Measurements from ENCODE around the gene LILRA1. TPM values are rescaled to one million over a fixed set of nuclear protein-coding genes. Genes with fewer than 3 reads are reported as not detected.

Gene LILRA1
- total RNA-seq, 2 experiments from 2014 or later: not detected

- POLR2A ChIA-PET: no interaction called here
- CTCF ChIA-PET (ENCODE audit: unreplicated experiment): no interaction called here
- no peak for DNase-seq (ENCODE audit: low spot score)
These were observed 42.1 kb upstream of the LILRA1 start for GRCh38 chr19:54551293-54551692.

GRCh38 chr19:54551950-54552912 lies 41.2 kb upstream of the LILRA1 start:
- H3K4me1 ChIP-seq (ENCODE audit: insufficient read depth, low read length, poor library complexity, severe bottlenecking): peaks cover 2% of the 10 kb centered on the region
- no peak for DNase-seq (ENCODE audit: low spot score)
- POLR2A ChIA-PET: no interaction called here
- H2AFZ ChIP-seq (ENCODE audit: low read length): no peak overlapping the region
- H3K79me2 ChIP-seq (ENCODE audit: insufficient read depth, low read depth, low read length): no peaks in the 10 kb centered on the region
- H4K20me1 ChIP-seq (ENCODE audit: insufficient read depth, low read length): no peaks in the 10 kb centered on the region
- no peak overlapping the region for H3K27ac ChIP-seq (ENCODE audit: low read depth, low read length, poor library complexity, severe bottlenecking)
- H3K4me3 ChIP-seq (ENCODE audit: low read depth, low read length, poor library complexity, severe bottlenecking): no peak overlapping the region
- CTCF ChIA-PET (ENCODE audit: unreplicated experiment): no interaction called here
- no peaks in the 10 kb centered on the region for H3K36me3 ChIP-seq (ENCODE audit: insufficient read depth, low read length)
- H3K4me2 ChIP-seq (ENCODE audit: low read length): no peak overlapping the region
- no peak for TF ChIP-seq CTCF (conservative IDR thresholded peaks at IDR 0.05; ENCODE audit: low read length)
- no peak for TF ChIP-seq EZH2phosphoT487 (IDR thresholded peaks at IDR 0.05; ENCODE audit: borderline replicate concordance, low read depth, low read length)
- H3K9me2 ChIP-seq (ENCODE audit: insufficient read depth, low read length): no peaks in the 10 kb centered on the region
- no peaks in the 10 kb centered on the region for H3K9me3 ChIP-seq (ENCODE audit: low read length)
- BruUV-seq (replicated peaks): no TSS peak
- intact Hi-C loops (cut with micrococcal nuclease; ENCODE audit: unreplicated experiment): no loop called here

More at GRCh38 chr19:54551293-54551692, 42.1 kb upstream of the LILRA1 start:
- H3K4me2 ChIP-seq (ENCODE audit: low read length): no peak overlapping the region
- no peaks in the 10 kb centered on the region for H4K20me1 ChIP-seq (ENCODE audit: insufficient read depth, low read length)
- no peak overlapping the region for H3K4me3 ChIP-seq (ENCODE audit: low read depth, low read length, poor library complexity, severe bottlenecking)
- TF ChIP-seq CTCF (conservative IDR thresholded peaks at IDR 0.05; ENCODE audit: low read length) (no peak), EZH2phosphoT487 (IDR thresholded peaks at IDR 0.05; ENCODE audit: borderline replicate concordance, low read depth, low read length) (no peak)
- no peak overlapping the region for H3K27ac ChIP-seq (ENCODE audit: low read depth, low read length, poor library complexity, severe bottlenecking)
- no peaks in the 10 kb centered on the region for H3K79me2 ChIP-seq (ENCODE audit: insufficient read depth, low read depth, low read length)
- H3K9me2 ChIP-seq (ENCODE audit: insufficient read depth, low read length): no peaks in the 10 kb centered on the region
- peaks cover 2% of the 10 kb centered on the region for H3K4me1 ChIP-seq (ENCODE audit: insufficient read depth, low read length, poor library complexity, severe bottlenecking)
- H3K9me3 ChIP-seq (ENCODE audit: low read length): no peaks in the 10 kb centered on the region
- intact Hi-C loops (cut with micrococcal nuclease; ENCODE audit: unreplicated experiment): no loop called here
- no TSS peak for BruUV-seq (replicated peaks)
- H3K36me3 ChIP-seq (ENCODE audit: insufficient read depth, low read length): no peaks in the 10 kb centered on the region
- H2AFZ ChIP-seq (ENCODE audit: low read length): no peak overlapping the region

- CTCF ChIA-PET (ENCODE audit: unreplicated experiment): no interaction called here
- intact Hi-C loops (cut with micrococcal nuclease; ENCODE audit: unreplicated experiment): no loop called here
These were observed 40.5 kb upstream of the LILRA1 start for GRCh38 chr19:54552913-54553310.

More at GRCh38 chr19:54552913-54553310, 40.5 kb upstream of the LILRA1 start:
- Histone ChIP-seq H3K36me3 (ENCODE audit: insufficient read depth, low read length) (no peaks in the 10 kb centered on the region), H2AFZ (ENCODE audit: low read length) (no peak overlapping the region), H3K9me2 (ENCODE audit: insufficient read depth, low read length) (no peaks in the 10 kb centered on the region), H3K27ac (ENCODE audit: low read depth, low read length, poor library complexity, severe bottlenecking) (no peak overlapping the region), H3K4me1 (ENCODE audit: insufficient read depth, low read length, poor library complexity, severe bottlenecking) (peaks cover 2% of the 10 kb centered on the region), H3K9me3 (ENCODE audit: low read length) (no peaks in the 10 kb centered on the region), H3K4me2 (ENCODE audit: low read length) (no peak overlapping the region), H3K4me3 (ENCODE audit: low read depth, low read length, poor library complexity, severe bottlenecking) (no peak overlapping the region), H4K20me1 (ENCODE audit: insufficient read depth, low read length) (no peaks in the 10 kb centered on the region), H3K79me2 (ENCODE audit: insufficient read depth, low read depth, low read length) (no peaks in the 10 kb centered on the region)
- TF ChIP-seq CTCF (conservative IDR thresholded peaks at IDR 0.05; ENCODE audit: low read length) (no peak), EZH2phosphoT487 (IDR thresholded peaks at IDR 0.05; ENCODE audit: borderline replicate concordance, low read depth, low read length) (no peak)
- BruUV-seq (replicated peaks): no TSS peak
- DNase-seq (ENCODE audit: low spot score): no peak
- POLR2A ChIA-PET: no interaction called here

Data from OCI-LY7 (cell line).